Stimulated activated CD8-positive, alpha-beta memory T cell treated with anti-CD3 and anti-CD28 coated beads, Interleukin-4, amount 100 ng/mL, for 1 hour (primary cell): ENCODE results near the gene CYBA.

Experiments used
- DNase-seq, 2 donors: peaks; one replicate each; pipeline ENCODE4 v3.0.0-alpha.2; 2020; ENCODE audit warnings: low read depth in 2 of 2, low spot score in 1 of 2

The CYBA gene

GRCh38 chr16:88647178-88648070 lies 3.4 kb downstream of the CYBA start:
- no peak for DNase-seq

GRCh38 chr16:88646345-88647034 lies 4.4 kb downstream of the CYBA start:
- no peak for DNase-seq

GRCh38 chr16:88645941-88646340 lies 4.9 kb downstream of the CYBA start:
- DNase-seq, result no peak

- DNase-seq, result no peak
Observed at GRCh38 chr16:88645455-88645854, 5.4 kb downstream of the CYBA start.

- DNase-seq, result no peak
Observed at GRCh38 chr16:88643644-88643932, 7.3 kb downstream of the CYBA start.

- DNase-seq, result no peak
Observed at GRCh38 chr16:88642881-88643643, 7.8 kb downstream of the CYBA start.

- no peak for DNase-seq
Observed at GRCh38 chr16:88640498-88641247, 10.2 kb downstream of the CYBA start.

GRCh38 chr16:88640039-88640495 lies 10.8 kb downstream of the CYBA start:
- no peak for DNase-seq

GRCh38 chr16:88639231-88640038 lies 11.4 kb downstream of the CYBA start:
- no peak for DNase-seq

- no peak for DNase-seq
Observed at GRCh38 chr16:88638323-88639230, 12.3 kb downstream of the CYBA start, which contains the start of gene IL17C. Gene IL17C, plus strand, starts transcription at chr16:88638572. Its CDS starts 70 bp downstream, at chr16:88638642.

GRCh38 chr16:88636488-88637265 lies 14.2 kb downstream of the CYBA start:
- no peak for DNase-seq

GRCh38 chr16:88635671-88636319 lies 15.1 kb downstream of the CYBA start:
- DNase-seq, result no peak

GRCh38 chr16:88634994-88635670 lies 15.7 kb downstream of the CYBA start:
- DNase-seq, result no peak

GRCh38 chr16:88634141-88634993 lies 16.5 kb downstream of the CYBA start:
- peak in 1 of 2 donors; percentile 19 for DNase-seq

GRCh38 chr16:88633684-88634140 lies 17.1 kb downstream of the CYBA start:
- DNase-seq, result peak in 1 of 2 donors; percentile 19

- no peak for DNase-seq
Observed at GRCh38 chr16:88632587-88632930, 18.3 kb downstream of the CYBA start.
